ENCODE data around the gene SHANK2. TPM values are rescaled to one million over a fixed set of nuclear protein-coding genes. Genes with fewer than 3 reads are reported as not detected.

Gene SHANK2
- total RNA-seq, 2 donors from 2014 or later = 22.3 to 49.6 TPM

DNA sequence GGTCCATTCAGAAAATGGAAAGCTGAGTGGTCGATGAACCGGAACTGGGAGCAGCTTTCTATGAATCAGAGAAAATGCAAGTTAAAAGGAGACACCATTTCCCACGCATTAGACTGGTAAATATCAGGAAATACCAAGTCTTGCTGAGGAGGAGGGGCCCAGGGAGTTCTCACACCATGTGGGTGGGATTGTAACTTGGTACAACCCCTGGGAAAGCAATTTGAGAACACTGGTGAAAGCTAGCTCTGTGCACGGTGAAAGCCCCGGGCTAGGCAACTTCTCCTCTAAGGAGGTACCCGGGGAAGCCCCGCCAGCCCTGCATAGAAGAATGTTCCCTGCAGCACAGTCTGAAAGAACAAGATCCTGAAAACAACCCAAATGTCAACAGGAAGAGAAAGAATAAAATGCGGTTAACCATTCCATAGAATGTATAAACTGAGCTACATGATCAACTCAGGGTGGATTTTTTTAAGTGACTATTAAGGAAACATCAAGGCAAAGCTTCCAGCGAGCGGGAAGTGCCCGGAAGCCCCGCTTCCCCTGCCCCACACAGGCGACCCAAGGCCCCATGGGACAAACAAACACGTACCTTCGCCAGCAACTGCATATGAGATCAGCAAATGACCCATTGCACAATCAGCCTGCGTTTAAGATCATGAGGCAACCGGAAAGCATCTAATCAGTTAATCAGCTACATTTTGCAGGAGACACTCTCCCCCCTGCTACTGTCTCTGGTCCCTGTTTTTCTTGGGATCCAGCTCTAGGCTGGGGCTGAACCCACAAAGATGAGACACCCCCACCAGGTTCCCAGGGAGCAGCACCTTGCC is 11.3 kb downstream of the SHANK2 start:
- H3K27me3 ChIP-seq (ENCODE audit: control insufficient read depth, insufficient read depth, low read length, poor library complexity, severe bottlenecking) = no peaks in the 10 kb centered on the region
- TF ChIP-seq, protein P1, sequence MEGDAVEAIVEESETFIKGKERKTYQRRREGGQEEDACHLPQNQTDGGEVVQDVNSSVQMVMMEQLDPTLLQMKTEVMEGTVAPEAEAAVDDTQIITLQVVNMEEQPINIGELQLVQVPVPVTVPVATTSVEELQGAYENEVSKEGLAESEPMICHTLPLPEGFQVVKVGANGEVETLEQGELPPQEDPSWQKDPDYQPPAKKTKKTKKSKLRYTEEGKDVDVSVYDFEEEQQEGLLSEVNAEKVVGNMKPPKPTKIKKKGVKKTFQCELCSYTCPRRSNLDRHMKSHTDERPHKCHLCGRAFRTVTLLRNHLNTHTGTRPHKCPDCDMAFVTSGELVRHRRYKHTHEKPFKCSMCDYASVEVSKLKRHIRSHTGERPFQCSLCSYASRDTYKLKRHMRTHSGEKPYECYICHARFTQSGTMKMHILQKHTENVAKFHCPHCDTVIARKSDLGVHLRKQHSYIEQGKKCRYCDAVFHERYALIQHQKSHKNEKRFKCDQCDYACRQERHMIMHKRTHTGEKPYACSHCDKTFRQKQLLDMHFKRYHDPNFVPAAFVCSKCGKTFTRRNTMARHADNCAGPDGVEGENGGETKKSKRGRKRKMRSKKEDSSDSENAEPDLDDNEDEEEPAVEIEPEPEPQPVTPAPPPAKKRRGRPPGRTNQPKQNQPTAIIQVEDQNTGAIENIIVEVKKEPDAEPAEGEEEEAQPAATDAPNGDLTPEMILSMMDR (conservative IDR thresholded peaks at IDR 0.05) = no peak
- peaks cover 26% of the 10 kb centered on the region for H3K4me1 Mint-ChIP-seq
- peaks cover 3% of the 10 kb centered on the region for H3K4me1 ChIP-seq (ENCODE audit: control insufficient read depth, insufficient read depth, low read length)
- no peaks in the 10 kb centered on the region for H3K36me3 ChIP-seq (ENCODE audit: control insufficient read depth, insufficient read depth, low read length)
- no peaks in the 10 kb centered on the region for H3K9me3 Mint-ChIP-seq
- H3K27ac Mint-ChIP-seq = no peak overlapping the region
- H3K9me3 ChIP-seq (ENCODE audit: control insufficient read depth, low read length) = no peaks in the 10 kb centered on the region
- no peak overlapping the region for H3K4me3 ChIP-seq (ENCODE audit: low read length)
- 77 to 88% methylated on average over 17 of the region's 17 CpGs for WGBS, 2 experiments (ENCODE audit: insufficient coverage in 1 of 2, insufficient read length in 1 of 2)
- H3K27ac ChIP-seq (ENCODE audit: low read depth, low read length) = peak overlapping the region; percentile 29
- H3K9ac ChIP-seq (ENCODE audit: extremely low read depth, low read length, poor library complexity, severe bottlenecking) = no peak overlapping the region
- no peaks in the 10 kb centered on the region for H3K27me3 Mint-ChIP-seq (ENCODE audit: insufficient read depth)
- DNase-seq = peak; percentile 53
- peaks cover 44% of the 10 kb centered on the region for H3K36me3 Mint-ChIP-seq (ENCODE audit: low read depth)
- no peak overlapping the region for H3K4me3 Mint-ChIP-seq

DNA sequence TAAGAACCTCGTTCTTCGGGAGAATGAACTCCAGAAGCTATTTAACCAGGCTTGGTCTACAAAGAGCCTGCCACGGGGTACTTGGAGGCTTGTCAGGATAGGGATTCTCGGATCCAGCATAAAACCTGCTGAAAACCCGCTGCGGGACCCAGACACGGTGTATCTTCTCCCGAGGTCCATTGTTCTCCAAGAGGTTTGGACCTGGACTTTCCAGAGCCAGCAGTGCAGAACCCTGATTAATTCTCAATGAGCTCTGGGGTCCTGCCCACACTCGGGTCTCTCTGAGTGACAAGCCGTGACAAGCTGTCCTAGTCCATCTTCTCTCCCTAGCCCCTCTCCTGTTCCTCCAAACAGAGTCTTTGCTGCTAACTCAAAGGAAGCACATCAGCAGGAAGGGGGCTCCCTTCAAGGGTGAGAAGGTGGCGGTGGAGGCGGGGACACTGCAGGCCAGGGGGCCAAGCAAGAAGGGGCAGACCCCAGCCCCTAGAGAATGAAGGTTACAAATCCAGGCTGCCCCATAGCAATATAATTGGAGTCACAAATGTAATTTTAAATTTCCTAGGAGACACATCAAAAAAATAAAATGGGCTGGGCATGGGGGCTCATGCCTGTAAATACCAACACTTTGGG is 12.2 kb downstream of the SHANK2 start:
- Histone ChIP-seq H3K4me1 (ENCODE audit: control insufficient read depth, insufficient read depth, low read length) (no peaks in the 10 kb centered on the region), H3K9ac (ENCODE audit: extremely low read depth, low read length, poor library complexity, severe bottlenecking) (no peak overlapping the region), H3K27me3 (ENCODE audit: control insufficient read depth, insufficient read depth, low read length, poor library complexity, severe bottlenecking) (no peaks in the 10 kb centered on the region), H3K27ac (ENCODE audit: low read depth, low read length) (no peak overlapping the region), H3K4me3 (ENCODE audit: low read length) (no peak overlapping the region), H3K36me3 (ENCODE audit: control insufficient read depth, insufficient read depth, low read length) (no peaks in the 10 kb centered on the region), H3K9me3 (ENCODE audit: control insufficient read depth, low read length) (no peaks in the 10 kb centered on the region)
- peak; percentile 28 for DNase-seq
- Mint-ChIP-seq H3K36me3 (ENCODE audit: low read depth) (peaks cover 45% of the 10 kb centered on the region), H3K27me3 (ENCODE audit: insufficient read depth) (no peaks in the 10 kb centered on the region), H3K27ac (no peak overlapping the region), H3K9me3 (no peaks in the 10 kb centered on the region), H3K4me1 (peaks cover 19% of the 10 kb centered on the region), H3K4me3 (no peak overlapping the region)
- WGBS, 2 experiments (ENCODE audit: insufficient coverage in 1 of 2, insufficient read length in 1 of 2) = 94 to 96% methylated on average over 9 to 12 of the region's 12 CpGs
- TF ChIP-seq, protein P1 (conservative IDR thresholded peaks at IDR 0.05) = no peak

DNA sequence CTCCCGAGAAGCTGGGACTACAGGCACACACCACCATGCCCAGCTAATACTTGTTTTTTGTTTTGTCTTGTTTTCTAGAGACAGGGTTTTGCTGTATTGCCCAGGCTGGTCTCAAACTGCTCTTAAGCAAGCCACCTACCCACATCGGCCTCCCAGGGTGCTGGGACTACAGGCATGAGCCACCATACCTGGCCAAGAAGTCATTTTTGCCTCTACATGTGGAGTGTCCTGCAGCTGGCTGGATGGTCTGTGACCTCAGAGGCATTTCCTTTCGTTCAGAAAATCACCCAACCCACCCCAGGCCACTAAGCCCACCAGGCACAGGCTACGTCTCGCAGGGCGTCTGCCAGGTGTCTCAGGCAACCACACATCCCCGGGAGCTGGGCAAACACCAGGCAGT is 12.8 kb downstream of the SHANK2 start:
- no peak overlapping the region for H3K27ac Mint-ChIP-seq
- Histone ChIP-seq H3K9me3 (ENCODE audit: control insufficient read depth, low read length) (no peaks in the 10 kb centered on the region), H3K36me3 (ENCODE audit: control insufficient read depth, insufficient read depth, low read length) (no peaks in the 10 kb centered on the region), H3K4me3 (ENCODE audit: low read length) (no peak overlapping the region), H3K9ac (ENCODE audit: extremely low read depth, low read length, poor library complexity, severe bottlenecking) (no peak overlapping the region), H3K27ac (ENCODE audit: low read depth, low read length) (no peak overlapping the region), H3K27me3 (ENCODE audit: control insufficient read depth, insufficient read depth, low read length, poor library complexity, severe bottlenecking) (no peaks in the 10 kb centered on the region), H3K4me1 (ENCODE audit: control insufficient read depth, insufficient read depth, low read length) (no peaks in the 10 kb centered on the region)
- peaks cover 45% of the 10 kb centered on the region for H3K36me3 Mint-ChIP-seq (ENCODE audit: low read depth)
- peaks cover 19% of the 10 kb centered on the region for H3K4me1 Mint-ChIP-seq
- TF ChIP-seq, protein P1 (conservative IDR thresholded peaks at IDR 0.05) = no peak
- no peak overlapping the region for H3K4me3 Mint-ChIP-seq
- no peak for DNase-seq
- H3K27me3 Mint-ChIP-seq (ENCODE audit: insufficient read depth) = no peaks in the 10 kb centered on the region
- WGBS, 2 experiments (ENCODE audit: insufficient coverage in 1 of 2, insufficient read length in 1 of 2) = 80 to 91% methylated on average over 3 to 7 of the region's 7 CpGs
- no peaks in the 10 kb centered on the region for H3K9me3 Mint-ChIP-seq
